Measurements from ENCODE around the gene MYCBP2. TPM values are rescaled to one million over a fixed set of nuclear protein-coding genes. Genes with fewer than 3 reads are reported as not detected.
A peak's percentile ranks its signal among the peaks of the same experiment; 100 is the strongest.
"Not testable (repeated sequence)": the region's sequence is repeated elsewhere in the genome, so short reads cannot be mapped to it uniquely, and the experiment has no call there.

MYCBP2 gene
- total and polyA plus RNA-seq, 4 experiments from 2014 or later = 13.3 to 197 (median 118) TPM

DNA sequence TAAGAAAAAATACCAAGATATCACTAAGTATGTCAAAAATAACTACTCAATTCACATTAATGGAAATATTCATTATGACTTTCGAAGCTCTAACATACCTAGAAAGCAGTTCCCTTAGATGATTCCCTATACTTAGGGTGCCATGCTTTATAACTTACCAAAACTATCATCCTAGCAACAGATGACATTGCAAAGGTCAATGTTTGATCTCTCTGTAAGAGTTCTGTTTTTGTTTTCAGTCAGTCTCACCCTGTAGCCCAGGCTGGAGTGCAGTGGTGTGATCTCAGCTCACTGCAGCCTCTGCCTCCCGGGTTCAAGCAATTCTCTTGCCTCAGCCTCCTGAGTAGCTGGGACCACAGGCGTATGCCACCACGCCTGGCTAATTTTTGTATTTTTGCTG lies 318.6 kb downstream of the MYCBP2 start:
- DNase-seq; H3K27me3 ChIP-seq (ENCODE audit: insufficient read depth, low read length); H3K4me3 Mint-ChIP-seq; H3K4me3 ChIP-seq (ENCODE audit: low read length in 2 of 2); H3K9me3 ChIP-seq (ENCODE audit: control insufficient read depth in 1 of 2, low read length in 2 of 2); H3K27me3 Mint-ChIP-seq; intact Hi-C loops (cut with micrococcal nuclease); H3K9me3 Mint-ChIP-seq: not testable (repeated sequence)
- Mint-ChIP-seq H3K36me3 (peaks cover 43 to 71% of the 10 kb centered on the region in 2 donors), H3K4me1 (peaks cover 19 to 45% (median 30%) of the 10 kb centered on the region in 4 donors), H3K27ac (peak overlapping the region in 6 of 7 donors; percentile 10 to 71 (median 54))
- CTCF ChIA-PET (ENCODE audit: partially characterized antibody) = interaction anchor here (0.7 to 1.9 kb wide), 4 partner anchors 8 to 28 kb away, joined by 3 to 9 read pairs (median 4); no protein-coding TSS in a partner anchor
- Histone ChIP-seq H3K27ac (ENCODE audit: low read depth, low read length) (peak overlapping the region; percentile 36), H3K36me3 (ENCODE audit: insufficient read depth, low read length) (peaks cover 43% of the 10 kb centered on the region), H3K4me1 (ENCODE audit: insufficient read depth, low read length) (peaks cover 35% of the 10 kb centered on the region)
- POLR2A ChIA-PET (ENCODE audit: partially characterized antibody) = interaction anchor here (0.7 to 5.0 kb wide), 4 partner anchors 13 to 18 kb away, joined by 3 to 30 read pairs (median 4); partner anchors contain the start of gene FBXL3

DNA sequence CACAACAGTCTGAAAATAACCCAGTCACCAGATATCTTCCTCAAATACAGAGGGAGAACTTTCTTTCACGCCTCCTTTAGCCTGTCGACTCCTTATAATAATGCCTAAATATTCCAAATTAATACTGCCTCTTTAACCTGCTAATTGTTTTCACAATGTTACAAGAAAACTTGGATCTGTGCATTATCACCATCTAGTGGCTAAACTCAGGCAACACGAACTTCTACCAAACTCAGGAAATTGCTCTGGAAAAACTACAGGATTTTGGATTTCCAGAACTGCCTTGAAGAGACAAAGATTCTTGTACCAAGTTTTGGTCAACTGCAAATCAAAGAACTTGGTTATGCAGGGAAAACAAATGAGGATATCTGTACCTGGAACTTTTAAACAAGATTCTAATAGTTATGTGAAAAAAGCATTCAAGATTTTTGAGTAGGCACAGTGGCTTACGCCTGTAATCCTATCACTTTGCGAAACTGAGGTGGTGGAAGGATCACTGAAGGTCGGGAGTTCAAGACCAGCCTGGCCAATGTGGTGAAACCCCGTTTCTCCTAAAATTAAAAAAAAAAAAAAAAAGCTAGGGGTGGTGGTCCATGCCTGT lies 324.2 kb downstream of the MYCBP2 start:
- Mint-ChIP-seq H3K4me1 (peaks cover 25 to 44% (median 35%) of the 10 kb centered on the region in 4 donors), H3K27me3 (no peaks in the 10 kb centered on the region), H3K4me3 (no peak overlapping the region), H3K36me3 (peaks cover 38 to 57% of the 10 kb centered on the region in 2 donors), H3K27ac (peak overlapping the region; percentile 5 to 85 (median 30)), H3K9me3 (no peaks in the 10 kb centered on the region)
- H3K36me3 ChIP-seq (ENCODE audit: insufficient read depth, low read length) = peaks cover 18% of the 10 kb centered on the region
- H3K4me1 ChIP-seq (ENCODE audit: insufficient read depth, low read length) = peaks cover 43% of the 10 kb centered on the region
- CTCF ChIA-PET (ENCODE audit: partially characterized antibody) = interaction anchor here (0.7 to 3.7 kb wide), 15 partner anchors 10 to 1306 kb away, joined by 3 to 23 read pairs (median 4); partner anchors contain the start of genes CLN5 and FBXL3
- no peak overlapping the region for H3K27ac ChIP-seq (ENCODE audit: low read depth, low read length)
- no peaks in the 10 kb centered on the region for H3K9me3 ChIP-seq (ENCODE audit: control insufficient read depth in 1 of 2, low read length in 2 of 2)
- H3K27me3 ChIP-seq (ENCODE audit: insufficient read depth, low read length) = no peaks in the 10 kb centered on the region
- DNase-seq = peak in 1 of 5 donors; percentile 19
- no peak overlapping the region for H3K4me3 ChIP-seq (ENCODE audit: low read length in 2 of 2)
- POLR2A ChIA-PET (ENCODE audit: partially characterized antibody) = interaction anchor here (0.6 to 5.0 kb wide), 4 partner anchors 10 to 174 kb away, joined by 3 to 42 read pairs (median 17); partner anchors contain the start of genes CLN5 and FBXL3
- intact Hi-C loops (cut with micrococcal nuclease) = loop anchor here (1.0 kb wide), 1 partner anchor 10 kb away; the partner anchor contains the start of gene CLN5

- H3K27ac ChIP-seq (ENCODE audit: low read depth, low read length) = no peak overlapping the region
- Mint-ChIP-seq H3K27me3 (no peaks in the 10 kb centered on the region), H3K36me3 (peaks cover 33 to 52% of the 10 kb centered on the region in 2 donors), H3K27ac (peak overlapping the region; percentile 43 to 85 (median 71)), H3K4me1 (peaks cover 24 to 42% (median 31%) of the 10 kb centered on the region in 4 donors), H3K9me3 (no peaks in the 10 kb centered on the region), H3K4me3 (peak overlapping the region in 2 of 8 donors; percentile 22 to 26)
- intact Hi-C loops (cut with micrococcal nuclease) = loop anchor here (1.0 kb wide), 1 partner anchor 10 kb away; the partner anchor contains the start of gene CLN5
- ChIA-PET POLR2A (ENCODE audit: partially characterized antibody) (interaction anchor here (1.2 to 5.0 kb wide), 3 partner anchors 10 to 24 kb away, joined by 3 to 42 read pairs (median 30); partner anchors contain the start of genes CLN5 and FBXL3), CTCF (ENCODE audit: partially characterized antibody) (interaction anchor here (0.6 to 3.7 kb wide), 17 partner anchors 8 to 1306 kb away, joined by 3 to 23 read pairs (median 4); partner anchors contain the start of genes CLN5 and FBXL3)
- no peak overlapping the region for H3K4me3 ChIP-seq (ENCODE audit: low read length in 2 of 2)
- no peaks in the 10 kb centered on the region for H3K27me3 ChIP-seq (ENCODE audit: insufficient read depth, low read length)
- no peak for DNase-seq
- H3K36me3 ChIP-seq (ENCODE audit: insufficient read depth, low read length) = peaks cover 11% of the 10 kb centered on the region
- no peaks in the 10 kb centered on the region for H3K9me3 ChIP-seq (ENCODE audit: control insufficient read depth in 1 of 2, low read length in 2 of 2)
- H3K4me1 ChIP-seq (ENCODE audit: insufficient read depth, low read length) = peaks cover 37% of the 10 kb centered on the region
These were observed 324.8 kb downstream of the MYCBP2 start for GRCh38 chr13:77001963-77002587.

- Histone ChIP-seq H3K36me3 (ENCODE audit: insufficient read depth, low read length) (peaks cover 9% of the 10 kb centered on the region), H3K9me3 (ENCODE audit: control insufficient read depth in 1 of 2, low read length in 2 of 2) (no peaks in the 10 kb centered on the region), H3K4me3 (ENCODE audit: low read length in 2 of 2) (peak overlapping the region in 1 of 2 donors; percentile 5), H3K27ac (ENCODE audit: low read depth, low read length) (no peak overlapping the region), H3K27me3 (ENCODE audit: insufficient read depth, low read length) (no peaks in the 10 kb centered on the region), H3K4me1 (ENCODE audit: insufficient read depth, low read length) (peaks cover 32% of the 10 kb centered on the region)
- intact Hi-C loops (cut with micrococcal nuclease) = no loop called here
- no peak for DNase-seq
- Mint-ChIP-seq H3K4me1 (peaks cover 23 to 42% (median 31%) of the 10 kb centered on the region in 4 donors), H3K27me3 (no peaks in the 10 kb centered on the region), H3K36me3 (peaks cover 37 to 50% of the 10 kb centered on the region in 2 donors), H3K27ac (peak overlapping the region; percentile 7 to 84 (median 49)), H3K4me3 (peak overlapping the region in 2 of 8 donors; percentile 22 to 26), H3K9me3 (no peaks in the 10 kb centered on the region)
- ChIA-PET CTCF (ENCODE audit: partially characterized antibody) (interaction anchor here (0.6 to 3.7 kb wide), 13 partner anchors 9 to 1305 kb away, joined by 3 to 23 read pairs (median 5); partner anchors contain the start of genes CLN5 and FBXL3), POLR2A (ENCODE audit: partially characterized antibody) (interaction anchor here (1.2 to 5.0 kb wide), 3 partner anchors 9 to 25 kb away, joined by 3 to 42 read pairs (median 30); partner anchors contain the start of genes CLN5 and FBXL3)
These were observed 325.4 kb downstream of the MYCBP2 start for GRCh38 chr13:77001540-77001939.

- Mint-ChIP-seq H3K4me3 (no peak overlapping the region), H3K4me1 (peaks cover 20 to 46% (median 31%) of the 10 kb centered on the region in 4 donors), H3K9me3 (no peaks in the 10 kb centered on the region), H3K27me3 (no peaks in the 10 kb centered on the region), H3K36me3 (peaks cover 43 to 56% of the 10 kb centered on the region in 2 donors), H3K27ac (peak overlapping the region in 2 of 7 donors; percentile 7 to 43)
- Histone ChIP-seq H3K27ac (ENCODE audit: low read depth, low read length) (no peak overlapping the region), H3K36me3 (ENCODE audit: insufficient read depth, low read length) (peaks cover 18% of the 10 kb centered on the region), H3K4me1 (ENCODE audit: insufficient read depth, low read length) (peaks cover 25% of the 10 kb centered on the region), H3K27me3 (ENCODE audit: insufficient read depth, low read length) (no peaks in the 10 kb centered on the region), H3K9me3 (ENCODE audit: control insufficient read depth in 1 of 2, low read length in 2 of 2) (no peaks in the 10 kb centered on the region), H3K4me3 (ENCODE audit: low read length in 2 of 2) (no peak overlapping the region)
- ChIA-PET CTCF (ENCODE audit: partially characterized antibody) (interaction anchor here (1.0 to 3.7 kb wide), 7 partner anchors 8 to 25 kb away, joined by 3 to 23 read pairs (median 7); partner anchors contain the start of genes CLN5 and FBXL3), POLR2A (ENCODE audit: partially characterized antibody) (interaction anchor here (0.6 to 5.0 kb wide), 4 partner anchors 8 to 307 kb away, joined by 3 to 42 read pairs (median 17); partner anchors contain the start of genes CLN5 and FBXL3)
- intact Hi-C loops (cut with micrococcal nuclease) = no loop called here
- DNase-seq = no peak
These were observed 326.4 kb downstream of the MYCBP2 start for GRCh38 chr13:77000475-77000874.
